ENCODE data around the gene SPDYE16. TPM values are rescaled to one million over a fixed set of nuclear protein-coding genes. Genes with fewer than 3 reads are reported as not detected.
"Not testable (repeated sequence)": the region's sequence is repeated elsewhere in the genome, so short reads cannot be mapped to it uniquely, and the experiment has no call there.

The SPDYE16 gene
- total and polyA plus RNA-seq, 10 donors = 0.06 to 0.82 (median 0.68) TPM; not detected in 4

DNA sequence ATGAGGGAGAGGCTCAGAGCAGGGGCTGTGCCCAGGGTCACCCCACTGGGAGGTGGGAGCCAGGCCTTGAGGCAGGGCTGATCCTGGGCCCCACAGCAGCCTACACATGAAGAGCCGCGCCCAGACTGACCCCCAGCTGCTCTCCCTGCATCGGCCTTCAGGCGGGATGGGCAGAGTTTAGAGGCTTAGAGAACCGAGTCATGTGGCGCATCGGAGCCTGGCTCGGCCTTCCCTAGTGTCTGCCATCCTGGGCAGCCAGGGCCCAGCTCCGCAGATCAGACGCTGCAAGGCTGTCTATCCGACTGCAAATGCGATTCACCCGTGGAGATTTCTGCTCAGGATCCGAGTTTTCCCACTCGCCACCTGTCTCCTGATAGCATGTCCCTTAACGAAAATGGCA is 40.3 kb downstream of the SPDYE16 start:
- peaks cover 0 to 63% (median 25%) of the 10 kb centered on the region in 6 donors for H3K36me3 ChIP-seq

DNA sequence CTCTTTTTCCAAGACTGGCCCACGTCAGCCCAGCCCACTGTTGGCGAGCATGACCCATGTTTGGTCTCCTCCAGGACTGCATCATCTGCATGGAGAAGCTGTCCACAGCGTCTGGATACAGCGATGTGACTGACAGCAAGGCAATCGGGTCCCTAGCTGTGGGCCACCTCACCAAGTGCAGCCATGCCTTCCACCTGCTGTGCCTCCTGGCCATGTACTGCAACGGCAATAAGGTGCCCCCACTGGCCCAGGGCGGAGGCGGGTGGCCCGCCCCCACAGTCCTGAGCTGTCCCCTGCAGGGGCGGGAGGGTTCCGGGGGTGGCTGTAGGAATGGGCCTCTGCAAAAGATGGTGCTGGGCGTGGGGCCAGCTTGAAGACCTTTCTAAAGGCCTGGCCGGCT is 40.9 kb downstream of the SPDYE16 start:
- H3K27me3 ChIP-seq (replicated peaks in 1 of 7); H3K4me3 ChIP-seq; intact Hi-C loops (cut with DNase I; ENCODE audit: low total_unique reads); H3K4me1 ChIP-seq; H3K27ac ChIP-seq; DNase-seq; H3K9me3 ChIP-seq: not testable (repeated sequence)
- peaks cover 0 to 63% (median 25%) of the 10 kb centered on the region in 6 donors for H3K36me3 ChIP-seq
- WGBS, 5 donors = 79 to 95% (median 83%) methylated on average over 8 to 13 of the region's 13 CpGs

More for the DNA sequence above, 40.3 kb downstream of the SPDYE16 start:
- H3K27me3 ChIP-seq (replicated peaks in 1 of 7); intact Hi-C loops (cut with DNase I; ENCODE audit: low total_unique reads); H3K4me1 ChIP-seq; H3K4me3 ChIP-seq; DNase-seq; H3K27ac ChIP-seq; H3K9me3 ChIP-seq: not testable (repeated sequence)
- WGBS, 5 donors = 81 to 96% (median 92%) methylated on average over 8 to 16 of the region's 16 CpGs

DNA sequence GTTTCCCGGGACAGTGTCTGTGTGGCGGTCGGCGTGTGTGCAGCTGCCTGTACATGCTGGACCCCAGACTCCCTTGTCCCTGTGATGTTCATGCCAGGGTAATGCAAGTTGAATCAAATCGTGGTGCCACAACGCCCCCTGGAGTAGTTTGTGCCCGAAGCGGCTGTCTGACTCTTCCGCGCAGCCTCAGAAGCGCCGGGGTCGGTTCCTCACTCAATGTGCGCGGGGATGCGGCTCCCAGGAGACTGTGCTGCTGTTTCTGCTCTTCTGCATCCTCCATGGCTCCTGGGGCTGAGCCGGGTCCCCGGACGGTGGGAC is 43.2 kb downstream of the SPDYE16 start:
- H3K27ac ChIP-seq; H3K9me3 ChIP-seq; DNase-seq; H3K27me3 ChIP-seq (replicated peaks in 1 of 7); H3K4me3 ChIP-seq; intact Hi-C loops (cut with DNase I; ENCODE audit: low total_unique reads); H3K4me1 ChIP-seq: not testable (repeated sequence)
- 47 to 71% (median 56%) methylated on average over 5 to 8 of the region's 19 CpGs; no CpG with 5 or more reads in 1 of the 5 donors for WGBS, 5 donors
- peaks cover 0 to 42% (median 14%) of the 10 kb centered on the region in 6 donors for H3K36me3 ChIP-seq

DNA sequence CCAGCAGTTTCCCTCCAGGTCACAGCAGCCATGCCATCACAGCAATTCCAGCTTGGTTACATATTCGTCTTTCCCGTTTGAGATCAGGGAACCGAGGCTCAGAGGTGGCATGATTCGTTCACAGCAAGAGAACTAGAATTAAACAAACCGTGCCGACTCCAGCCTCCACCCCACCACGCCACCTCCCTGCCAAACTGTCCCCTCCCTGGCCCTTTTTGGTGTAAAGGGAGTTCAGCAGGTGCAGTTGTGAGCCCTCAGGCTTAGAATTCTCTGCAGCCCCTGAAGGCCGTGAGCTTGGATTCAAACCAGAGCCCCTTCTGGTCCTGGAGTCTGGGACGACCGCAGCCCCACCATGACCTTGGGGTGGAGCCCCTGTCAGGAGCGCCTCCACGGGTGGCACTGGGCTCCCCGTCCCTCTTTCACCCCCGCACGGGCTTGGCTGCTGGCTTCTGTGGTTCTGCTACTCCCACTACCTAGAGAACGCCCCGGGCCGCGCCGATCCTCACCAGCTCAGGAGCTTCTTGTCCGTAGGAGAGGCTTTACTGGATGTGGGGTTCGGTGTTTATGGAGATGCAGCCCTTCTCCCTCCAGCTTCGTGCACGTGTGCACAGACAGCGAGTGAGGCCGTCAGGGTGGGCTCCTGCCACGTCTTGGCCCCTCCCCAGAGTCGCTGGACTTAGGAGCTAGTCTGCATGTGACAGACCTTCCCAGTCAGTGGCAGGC is 43.7 kb downstream of the SPDYE16 start:
- H3K9me3 ChIP-seq; H3K4me3 ChIP-seq; H3K27ac ChIP-seq; H3K4me1 ChIP-seq; intact Hi-C loops (cut with DNase I; ENCODE audit: low total_unique reads); DNase-seq; H3K27me3 ChIP-seq (replicated peaks in 1 of 7): not testable (repeated sequence)
- peaks cover 0 to 37% (median 10%) of the 10 kb centered on the region in 6 donors for H3K36me3 ChIP-seq
- 73 to 92% (median 85%) methylated on average over 6 to 18 of the region's 28 CpGs for WGBS, 5 donors
- peak in 1 of 3 donors; percentile 9 for TF ChIP-seq POLR2AphosphoS5 (IDR thresholded peaks at IDR 0.05)

DNA sequence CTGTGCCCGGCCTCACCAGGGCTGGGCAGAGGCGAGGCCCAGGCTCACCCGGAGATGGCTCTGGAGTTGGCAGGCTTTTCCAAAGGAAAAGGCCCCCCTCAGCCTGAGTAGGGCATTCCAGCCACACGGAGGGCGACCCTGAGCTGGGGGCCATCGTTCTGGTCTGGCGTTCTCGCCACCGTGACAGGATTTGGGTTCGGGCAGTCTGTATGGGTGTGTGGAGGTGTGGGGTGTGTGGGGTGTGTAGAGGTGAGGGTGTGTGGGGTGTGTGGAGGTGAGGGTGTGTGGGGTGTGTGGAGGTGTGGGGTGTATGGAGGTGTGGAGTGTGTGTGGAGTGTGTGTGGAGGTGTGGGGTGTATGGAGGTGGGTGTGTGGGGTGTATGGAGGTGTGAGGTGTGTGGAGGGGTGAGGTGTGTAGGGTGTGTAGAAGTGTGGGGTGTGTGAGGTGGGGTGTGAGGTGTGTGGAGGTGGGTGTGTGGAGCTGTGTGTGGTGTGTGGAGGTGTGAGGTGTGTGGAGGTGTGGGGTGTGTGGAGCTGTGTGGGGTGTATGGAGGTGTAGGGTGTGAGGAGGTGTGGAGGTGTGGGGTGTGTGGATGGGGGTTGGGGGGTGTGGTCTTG is 44.4 kb downstream of the SPDYE16 start:
- intact Hi-C loops (cut with DNase I; ENCODE audit: low total_unique reads) = not testable (repeated sequence)
- 90 to 96% (median 94%) methylated on average over 7 to 8 of the region's 10 CpGs; no CpG with 5 or more reads in 1 of the 5 donors for WGBS, 5 donors

DNA sequence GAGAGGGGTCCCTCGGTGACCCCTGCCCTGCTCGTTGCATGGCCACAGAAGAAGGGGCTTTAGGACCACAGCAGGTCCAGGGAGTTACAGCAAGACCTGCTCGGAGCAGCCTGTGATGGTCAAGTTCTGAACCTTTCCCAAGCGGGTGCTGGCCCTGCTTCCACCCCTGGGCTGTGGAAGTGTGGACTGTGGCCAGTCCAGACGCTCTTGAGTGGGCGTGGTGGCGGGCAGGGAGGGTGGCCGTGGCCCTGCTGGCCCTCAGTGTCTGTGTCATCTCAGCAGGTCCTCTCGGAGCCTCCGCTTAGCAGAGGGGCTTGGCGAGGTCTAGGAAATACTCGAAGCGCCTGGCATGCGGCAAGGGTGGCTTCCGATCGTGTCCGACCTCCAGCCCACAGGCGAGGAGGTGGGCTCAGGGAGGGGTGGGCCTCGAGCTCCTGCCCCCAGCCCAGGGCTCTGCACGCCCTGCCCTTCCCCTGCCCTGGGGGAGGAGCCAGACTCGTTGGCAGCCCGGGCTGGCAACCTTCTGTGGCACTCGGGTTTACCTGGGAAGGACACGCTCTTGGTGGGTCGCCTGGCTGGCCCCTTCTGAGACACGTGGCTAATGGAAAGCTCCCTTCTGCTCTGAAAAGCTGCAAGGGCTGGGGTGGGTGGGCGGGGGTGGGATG is 45.0 kb downstream of the SPDYE16 start:
- H3K4me3 ChIP-seq; H3K9me3 ChIP-seq; H3K27me3 ChIP-seq (replicated peaks in 1 of 7); H3K4me1 ChIP-seq; H3K27ac ChIP-seq; intact Hi-C loops (cut with DNase I; ENCODE audit: low total_unique reads); DNase-seq: not testable (repeated sequence)
- 89 to 95% (median 94%) methylated on average over 10 to 14 of the region's 27 CpGs; no CpG with 5 or more reads in 2 of the 5 donors for WGBS, 5 donors
- H3K36me3 ChIP-seq = peaks cover 0 to 30% (median 8%) of the 10 kb centered on the region in 6 donors

More for the DNA sequence above, 44.4 kb downstream of the SPDYE16 start:
- H3K27ac ChIP-seq; DNase-seq; H3K4me1 ChIP-seq; H3K9me3 ChIP-seq; H3K27me3 ChIP-seq (replicated peaks in 1 of 7); H3K4me3 ChIP-seq: not testable (repeated sequence)
- H3K36me3 ChIP-seq = peaks cover 0 to 36% (median 10%) of the 10 kb centered on the region in 6 donors

DNA sequence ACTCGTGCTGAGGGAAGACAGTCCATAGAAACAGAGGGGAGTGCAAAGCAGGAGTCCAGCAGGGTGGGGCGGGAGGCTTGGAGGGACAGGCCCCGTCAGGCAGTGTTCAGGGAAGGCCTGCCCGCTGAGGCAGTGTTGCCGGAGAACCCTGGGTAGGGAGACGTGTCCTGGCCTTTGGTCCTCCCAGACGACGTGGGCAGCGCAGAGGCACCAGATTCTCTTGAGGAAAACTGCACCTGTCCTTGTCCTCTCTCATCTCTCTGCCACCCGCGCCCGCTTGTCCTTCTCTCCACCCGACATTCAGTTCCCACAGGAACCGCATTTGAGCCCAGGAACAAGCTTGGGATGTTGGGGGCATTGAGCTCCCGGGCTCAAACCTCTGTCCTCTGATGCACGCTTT is 47.4 kb downstream of the SPDYE16 start:
- DNase-seq = not testable (repeated sequence)

DNA sequence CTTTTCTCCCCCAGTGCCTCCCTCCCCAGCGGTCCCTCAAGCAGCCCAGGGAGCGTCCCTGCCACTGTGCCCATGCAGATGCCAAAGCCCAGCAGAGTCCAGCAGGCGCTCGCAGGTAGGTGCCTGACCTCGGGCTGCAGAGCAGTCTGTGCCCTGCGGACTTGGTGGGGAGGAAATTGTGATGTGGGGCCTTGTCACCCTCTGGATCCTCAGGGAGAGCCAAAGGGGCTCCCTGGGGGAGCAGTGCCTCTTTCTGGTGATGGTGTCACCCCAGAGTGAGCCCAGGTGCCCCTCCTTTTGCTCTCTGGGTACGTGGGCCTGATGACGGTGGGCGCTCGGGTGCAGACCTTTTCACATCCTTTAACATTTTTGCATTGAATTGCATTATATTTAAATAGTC is 51.0 kb downstream of the SPDYE16 start:
- intact Hi-C loops (cut with DNase I; ENCODE audit: low total_unique reads); H3K27me3 ChIP-seq (replicated peaks in 1 of 7); H3K4me3 ChIP-seq; DNase-seq; H3K9me3 ChIP-seq; H3K27ac ChIP-seq; H3K4me1 ChIP-seq; H3K36me3 ChIP-seq: not testable (repeated sequence)
- WGBS, 5 donors = 77 to 88% (median 83%) methylated on average over 3 to 5 of the region's 10 CpGs; no CpG with 5 or more reads in 2 of the 5 donors

More for the DNA sequence above, 47.4 kb downstream of the SPDYE16 start:
- H3K27me3 ChIP-seq (replicated peaks in 1 of 7); intact Hi-C loops (cut with DNase I; ENCODE audit: low total_unique reads); H3K4me1 ChIP-seq; H3K9me3 ChIP-seq; H3K36me3 ChIP-seq; H3K27ac ChIP-seq; H3K4me3 ChIP-seq: not testable (repeated sequence)
- 91 to 95% (median 93%) methylated on average over 12 to 16 of the region's 16 CpGs; no CpG with 5 or more reads in 1 of the 5 donors for WGBS, 5 donors

DNA sequence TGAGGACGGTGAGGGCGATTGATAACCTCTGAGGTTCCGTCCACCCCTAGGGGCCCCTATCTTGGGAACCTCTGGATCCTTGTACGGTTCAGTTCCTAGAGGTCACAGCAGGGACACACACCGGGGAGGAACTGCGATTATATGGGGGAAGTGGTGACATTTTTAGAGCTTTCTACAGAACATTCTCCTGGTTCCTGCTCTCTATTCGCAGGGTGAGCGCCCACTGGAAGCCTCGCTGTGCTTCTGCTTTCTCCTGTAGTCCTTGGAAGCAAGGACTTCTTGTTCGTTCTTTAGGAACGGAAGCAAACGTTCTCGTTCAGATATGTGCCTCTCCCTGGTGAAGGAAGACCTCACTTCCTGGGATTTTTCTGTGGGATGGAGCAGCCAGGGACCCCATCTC is 55.1 kb downstream of the SPDYE16 start:
- H3K4me1 ChIP-seq; H3K36me3 ChIP-seq; H3K9me3 ChIP-seq; H3K27me3 ChIP-seq (replicated peaks in 1 of 7); DNase-seq; intact Hi-C loops (cut with DNase I; ENCODE audit: low total_unique reads); H3K4me3 ChIP-seq; H3K27ac ChIP-seq: not testable (repeated sequence)
- 51 to 74% (median 55%) methylated on average over 3 to 8 of the region's 13 CpGs; no CpG with 5 or more reads in 2 of the 5 donors for WGBS, 5 donors

DNA sequence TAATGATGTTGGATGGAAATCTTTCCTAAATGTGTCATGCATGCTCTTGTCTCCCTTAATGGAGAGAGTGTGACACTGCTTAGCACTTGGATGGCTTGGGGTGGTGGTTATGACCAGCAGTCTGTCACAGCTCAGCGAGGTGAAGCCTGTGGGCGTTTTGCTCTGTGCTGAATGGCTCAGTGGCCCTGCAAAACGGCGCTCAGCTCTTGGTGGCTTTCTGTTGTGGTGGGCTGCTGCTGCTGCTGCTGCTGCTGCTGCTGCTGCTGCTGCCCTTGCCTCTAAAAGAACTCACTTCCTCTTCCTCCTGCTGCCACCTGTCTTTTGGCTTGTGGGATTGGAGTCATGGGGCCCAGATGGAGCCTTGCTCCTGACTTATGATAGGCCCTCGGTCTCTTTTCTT is 56.5 kb downstream of the SPDYE16 start:
- H3K4me1 ChIP-seq; intact Hi-C loops (cut with DNase I; ENCODE audit: low total_unique reads); H3K27ac ChIP-seq; H3K9me3 ChIP-seq; H3K27me3 ChIP-seq (replicated peaks in 1 of 7); H3K4me3 ChIP-seq: not testable (repeated sequence)
- WGBS, 5 donors = 17 to 38% (median 26%) methylated on average over 1 to 2 of the region's 5 CpGs; no CpG with 5 or more reads in 1 of the 5 donors
- DNase-seq = peak; percentile 78
- H3K36me3 ChIP-seq = peaks cover 0 to 23% (median 12%) of the 10 kb centered on the region in 6 donors
